CD4-positive, alpha-beta T cell treated with Interleukin-10 for 1 hour (primary cell): ENCODE measurements around the gene DNAH9.

Experiments used
- DNase-seq: peaks from one replicate; pipeline ENCODE4 v3.0.0-alpha.2; 2020

The DNAH9 gene

DNA sequence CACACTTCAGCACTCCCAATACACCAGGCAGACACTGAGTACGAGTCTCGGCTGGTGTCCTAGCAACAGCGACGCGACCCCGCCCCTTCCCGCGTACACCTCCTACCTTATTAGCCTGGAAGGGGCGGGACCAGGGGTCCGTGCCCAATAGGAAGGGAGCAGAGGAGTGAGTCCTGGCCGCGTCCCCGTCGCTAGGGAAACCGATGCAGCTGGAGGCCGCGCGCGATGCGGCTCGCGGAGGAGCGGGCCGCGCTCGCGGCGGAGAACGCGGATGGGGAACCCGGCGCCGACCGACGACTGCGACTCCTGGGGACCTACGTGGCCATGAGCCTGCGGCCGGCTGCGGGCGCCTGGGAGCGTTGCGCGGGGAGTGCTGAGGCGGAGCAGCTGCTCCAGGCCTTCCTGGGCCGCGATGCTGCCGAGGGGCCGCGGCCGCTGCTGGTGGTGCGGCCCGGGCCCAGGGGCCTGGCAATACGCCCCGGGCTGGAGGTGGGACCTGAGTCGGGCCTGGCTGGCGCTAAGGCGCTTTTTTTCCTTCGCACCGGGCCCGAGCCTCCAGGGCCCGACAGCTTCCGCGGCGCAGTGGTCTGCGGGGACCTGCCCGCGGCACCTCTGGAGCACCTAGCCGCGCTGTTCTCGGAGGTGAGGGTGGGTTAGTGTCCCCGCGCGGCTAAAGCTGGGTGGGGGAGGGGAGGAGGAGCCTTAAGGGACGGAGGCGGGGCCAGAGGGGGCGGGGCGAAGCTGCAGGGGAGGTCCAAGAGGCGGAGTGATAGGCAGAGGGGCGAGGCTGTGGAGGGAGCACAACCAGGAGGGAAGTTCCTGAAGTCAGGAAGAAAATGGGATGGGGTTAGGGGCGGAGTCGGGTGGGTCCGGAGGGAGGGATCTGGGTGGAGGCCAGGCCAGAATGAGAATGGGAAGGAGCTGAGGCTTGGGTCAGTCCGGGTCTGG, at the start of gene DNAH9:
TSS of gene DNAH9 (plus strand) at position 197 of the 948 bp plus-strand sequence. CDS start at position 226, 29 bp downstream.
- DNase-seq, result peak; percentile 1

- DNase-seq, result no peak
Measured at GRCh38 chr17:11550431-11550830, 47.8 kb upstream of the DNAH9 start.

DNA sequence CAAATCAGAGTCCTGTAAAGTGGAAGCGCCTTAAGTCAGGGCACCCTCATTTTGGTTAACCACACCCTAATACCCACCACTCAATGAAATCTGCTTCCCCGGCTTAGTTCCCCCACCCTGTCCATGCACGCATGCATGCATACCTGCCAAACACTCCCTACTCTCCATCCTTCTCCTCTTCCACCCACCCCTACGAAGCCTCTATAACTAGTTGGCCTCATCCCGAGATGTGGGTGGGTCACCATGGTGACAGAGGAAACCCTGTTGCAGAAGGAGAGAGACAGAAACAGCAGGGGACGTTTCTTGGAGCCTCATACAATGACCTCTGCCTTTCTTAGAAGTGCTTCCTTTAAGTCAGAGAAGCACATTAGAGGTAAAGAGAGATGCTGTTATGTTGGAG, 46.8 kb upstream of the DNAH9 start:
- no peak for DNase-seq

- DNase-seq, result no peak
Measured at GRCh38 chr17:11553135-11553534, 45.1 kb upstream of the DNAH9 start.

DNA sequence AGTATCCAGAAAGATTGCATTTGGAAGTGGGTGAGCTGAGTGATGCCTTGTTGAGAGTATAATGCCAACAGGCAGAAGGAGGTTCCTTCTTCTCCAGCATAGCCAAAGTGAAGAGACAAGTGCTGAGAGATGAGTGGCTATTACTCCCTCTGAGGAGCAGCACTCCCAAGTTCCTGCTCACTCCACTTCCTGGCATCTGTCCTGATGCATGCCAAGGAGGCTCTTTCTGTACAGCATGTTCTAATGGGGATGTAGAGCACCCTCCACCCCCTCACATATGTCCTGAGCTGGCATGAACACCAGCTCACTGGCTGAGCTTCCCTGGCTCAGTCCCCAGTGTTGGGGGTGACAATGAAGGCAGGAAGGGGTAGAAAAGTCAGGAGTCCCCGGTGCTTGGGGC, 44.2 kb upstream of the DNAH9 start:
- DNase-seq, result no peak

DNA sequence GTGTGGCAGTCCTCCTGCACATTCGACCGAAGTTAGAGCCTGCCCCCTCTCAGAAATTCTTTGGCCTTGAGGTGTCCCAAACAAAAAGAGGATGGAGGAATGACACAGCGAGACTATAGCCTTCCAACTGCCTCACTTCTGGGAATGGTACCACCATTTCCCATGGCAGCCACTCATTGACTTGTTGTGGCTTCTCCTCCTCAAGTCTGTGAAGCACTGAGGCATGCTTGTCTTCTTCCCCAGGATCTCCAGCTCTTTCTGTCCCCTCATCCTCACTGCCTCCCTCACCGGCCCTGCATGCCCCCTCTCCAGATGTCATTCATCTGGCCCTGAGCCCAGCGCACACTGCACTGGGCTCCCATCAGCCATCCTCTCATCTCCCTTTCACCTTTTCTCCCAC, 43.7 kb upstream of the DNAH9 start:
- no peak for DNase-seq

DNA sequence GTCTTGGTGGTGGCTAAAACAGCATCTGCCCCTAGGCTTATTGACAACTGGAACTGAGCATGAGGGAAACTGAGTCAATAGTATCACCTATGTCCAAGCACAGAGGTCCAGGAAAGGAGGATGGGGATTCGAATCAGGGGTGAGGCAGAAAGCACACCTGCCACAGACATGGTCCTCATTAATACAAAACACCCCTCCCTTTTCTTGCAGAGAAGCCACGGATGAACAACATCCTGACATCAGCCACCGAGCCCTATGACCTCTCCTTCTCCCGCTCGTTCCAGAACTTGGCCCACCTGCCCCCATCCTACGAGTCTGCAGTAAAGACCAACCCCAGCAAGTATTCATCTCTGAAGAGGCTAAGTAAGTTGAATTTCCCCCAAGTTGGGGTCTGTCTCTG, 42.7 kb upstream of the DNAH9 start:
- no peak for DNase-seq

DNA sequence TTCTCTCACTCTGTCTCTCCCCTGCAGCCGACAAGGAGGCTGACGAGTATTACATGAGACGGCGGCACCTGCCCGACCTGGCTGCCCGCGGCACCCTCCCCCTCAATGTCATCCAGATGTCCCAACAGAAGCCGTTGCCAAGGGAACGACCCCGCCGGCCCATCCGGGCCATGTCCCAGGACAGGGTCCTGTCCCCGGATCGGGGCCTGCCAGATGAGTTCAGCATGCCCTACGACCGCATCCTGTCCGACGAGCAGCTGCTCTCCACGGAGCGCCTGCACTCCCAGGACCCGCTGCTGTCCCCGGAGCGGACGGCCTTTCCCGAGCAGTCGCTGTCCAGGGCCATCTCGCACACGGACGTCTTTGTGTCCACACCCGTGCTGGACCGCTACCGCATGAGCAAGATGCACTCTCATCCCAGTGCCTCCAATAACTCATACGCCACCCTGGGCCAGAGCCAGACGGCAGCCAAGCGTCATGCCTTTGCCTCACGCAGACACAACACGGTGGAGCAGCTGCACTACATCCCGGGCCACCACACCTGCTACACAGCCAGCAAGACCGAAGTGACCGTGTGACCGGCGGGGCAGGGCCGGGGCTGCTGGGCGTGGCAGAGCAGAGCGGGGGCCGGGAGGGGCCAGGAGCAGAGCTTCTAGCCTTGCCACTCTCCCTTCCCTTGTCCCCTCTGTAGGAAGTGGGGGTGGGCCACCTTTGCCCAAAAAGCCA, 40.4 kb upstream of the DNAH9 start:
- no peak for DNase-seq

GRCh38 chr17:11558681-11559234, 39.5 kb upstream of the DNAH9 start:
- DNase-seq, result no peak

- no peak for DNase-seq
Measured at GRCh38 chr17:11559601-11560000, 38.7 kb upstream of the DNAH9 start.

DNA sequence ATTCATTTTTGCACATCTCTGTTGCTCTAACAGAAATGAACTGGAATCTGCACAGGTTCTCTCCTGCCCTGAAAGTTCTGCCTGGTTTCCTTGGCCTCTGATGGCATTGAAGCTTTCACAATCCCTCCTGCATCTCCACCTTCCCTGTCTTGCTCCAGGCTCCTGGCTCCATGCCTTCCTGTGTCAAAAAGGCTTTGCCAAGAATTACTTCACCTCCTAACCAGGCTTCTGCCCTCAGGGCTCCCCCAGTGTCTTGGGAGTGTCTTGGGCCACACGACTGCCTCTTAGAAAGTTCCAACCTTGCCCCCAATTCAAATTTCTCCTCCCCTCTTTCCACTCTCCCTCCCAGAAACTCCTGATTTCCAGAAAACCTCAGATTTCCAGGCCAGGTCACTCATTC, 37.0 kb upstream of the DNAH9 start:
- no peak for DNase-seq

DNA sequence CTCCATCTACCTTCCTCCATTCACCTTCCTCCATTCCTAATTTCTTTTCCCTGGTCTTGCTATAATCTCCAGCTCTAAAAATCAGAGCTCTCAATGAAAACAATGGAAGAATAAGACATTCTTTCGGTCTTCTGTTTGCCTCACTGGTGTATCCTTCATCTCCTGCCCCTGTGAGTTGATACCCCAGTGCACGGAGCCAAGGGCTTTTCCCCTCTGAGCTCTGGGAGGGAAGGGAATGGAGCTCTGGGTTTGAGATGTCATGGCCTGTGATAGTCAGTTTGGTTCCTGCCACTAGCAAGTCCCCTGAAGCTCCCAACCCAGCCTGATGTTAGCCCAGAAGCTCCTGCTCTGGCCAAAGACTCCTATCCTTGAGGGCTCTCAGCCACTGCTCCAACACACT, 36.6 kb upstream of the DNAH9 start:
- no peak for DNase-seq

DNA sequence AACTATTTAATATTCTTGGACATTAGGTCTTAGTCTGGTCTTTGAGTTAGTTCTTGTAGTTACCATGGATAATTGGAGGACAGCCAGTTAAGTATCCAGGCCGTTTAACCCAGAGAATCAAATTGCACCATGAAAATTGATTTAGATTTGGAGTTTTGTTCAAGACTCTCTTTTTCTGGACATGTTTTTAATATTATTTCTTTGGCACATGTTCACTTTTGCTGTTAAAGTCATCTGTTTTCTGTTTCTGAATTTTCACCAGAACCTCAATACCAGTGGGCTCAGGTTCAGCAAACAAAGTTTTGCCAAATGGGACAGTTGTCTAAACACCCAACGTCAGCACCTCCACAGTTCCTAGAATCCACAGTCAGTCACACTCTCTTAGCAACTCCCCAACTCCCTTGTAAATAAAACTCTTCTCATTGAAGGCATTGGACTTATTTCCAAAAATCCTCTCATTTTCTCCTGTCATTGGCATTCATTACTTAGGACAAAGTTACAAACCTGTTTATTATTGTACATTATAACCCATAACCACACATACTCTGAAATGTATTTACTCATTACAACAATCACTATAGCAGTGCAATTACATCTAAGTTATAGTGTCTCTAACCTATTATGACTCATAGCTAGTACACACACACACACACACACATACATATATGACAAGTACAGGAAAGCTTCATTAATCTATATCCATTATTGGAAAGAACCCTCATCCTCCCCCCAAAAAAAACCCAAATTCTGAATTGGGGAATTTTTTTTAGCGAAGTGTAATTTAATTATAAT, 33.5 kb upstream of the DNAH9 start:
- DNase-seq, result no peak

DNA sequence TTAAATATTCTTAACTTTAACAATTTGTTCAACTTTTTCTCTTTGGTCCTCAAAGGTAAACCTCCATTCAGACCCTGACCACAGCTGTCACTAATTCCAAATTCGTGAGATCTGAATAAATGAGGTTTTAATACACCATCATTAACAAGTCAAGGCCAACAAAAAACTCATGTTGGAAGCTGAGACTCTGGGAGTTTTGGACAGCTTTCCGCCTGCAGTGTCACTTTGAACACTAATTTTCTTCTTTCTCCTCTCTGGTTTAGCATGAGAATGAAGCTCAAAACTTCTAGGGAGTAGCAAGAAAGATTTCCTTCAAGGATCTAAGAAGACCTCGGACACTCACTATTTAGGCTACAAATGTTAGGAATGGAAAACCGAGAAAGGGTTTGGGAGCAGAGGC, 32.7 kb upstream of the DNAH9 start:
- DNase-seq, result no peak

DNA sequence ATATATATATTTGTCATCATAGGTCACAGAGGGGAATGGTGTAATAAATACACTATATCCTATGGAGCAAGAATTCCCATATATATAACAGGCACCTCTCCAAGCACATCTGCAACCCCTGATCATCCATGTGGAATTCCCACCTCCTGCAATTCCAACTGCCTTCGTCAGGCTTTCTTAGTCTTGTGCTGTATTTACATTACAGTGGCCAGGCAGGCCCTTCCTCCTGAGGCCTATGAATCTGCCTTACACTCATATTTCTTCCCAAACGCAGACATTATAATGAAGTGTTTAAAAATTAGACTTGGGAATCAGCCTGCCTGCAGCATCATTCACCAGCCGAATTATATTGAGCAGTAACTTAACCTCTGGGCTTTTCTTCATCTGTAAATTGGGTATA, 19.3 kb upstream of the DNAH9 start:
- no peak for DNase-seq

GRCh38 chr17:11580677-11581076, 17.6 kb upstream of the DNAH9 start:
- no peak for DNase-seq

GRCh38 chr17:11582217-11582616, 16.1 kb upstream of the DNAH9 start:
- DNase-seq, result no peak

GRCh38 chr17:11583306-11583992, 14.8 kb upstream of the DNAH9 start:
- DNase-seq, result no peak

DNA sequence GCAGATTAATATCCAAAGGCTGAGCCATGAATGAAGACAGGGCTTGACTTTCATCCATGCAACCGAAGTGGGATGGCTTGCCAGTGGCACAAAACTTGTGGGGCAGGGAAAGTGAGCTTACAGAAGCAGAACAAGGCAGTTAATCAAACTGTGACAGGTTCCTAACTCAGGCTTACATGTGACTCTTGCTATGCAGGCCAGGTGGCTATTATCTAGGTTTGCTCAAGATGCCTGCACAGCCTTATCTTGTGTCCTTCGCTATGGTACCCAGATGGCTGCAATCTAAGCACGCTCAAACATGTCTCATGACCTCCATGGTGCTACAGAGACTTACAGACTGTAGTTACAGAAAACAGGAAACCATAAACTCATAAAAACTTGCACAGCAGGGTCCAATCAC, 8.6 kb upstream of the DNAH9 start:
- no peak for DNase-seq

DNA sequence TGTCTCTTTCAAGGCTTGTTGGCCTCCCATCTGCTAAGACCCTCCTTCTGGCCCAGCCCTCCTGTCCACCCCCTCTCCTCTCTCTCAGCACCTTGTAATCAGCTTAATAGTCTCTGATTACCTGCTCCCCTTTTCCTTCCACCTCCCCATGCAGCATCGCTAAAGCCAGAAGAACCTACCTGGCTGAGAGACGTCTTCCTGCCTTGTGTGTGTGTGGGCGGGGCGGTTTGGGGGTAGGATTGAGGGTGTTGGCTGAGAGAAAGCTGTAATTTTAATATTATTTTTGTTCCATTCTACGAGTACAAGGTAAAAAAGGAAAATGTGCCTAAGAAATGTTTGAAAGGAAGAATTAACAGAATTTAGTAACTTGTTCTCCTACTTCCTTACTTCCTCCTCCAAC, 3.4 kb downstream of the DNAH9 start:
- DNase-seq, result no peak

DNA sequence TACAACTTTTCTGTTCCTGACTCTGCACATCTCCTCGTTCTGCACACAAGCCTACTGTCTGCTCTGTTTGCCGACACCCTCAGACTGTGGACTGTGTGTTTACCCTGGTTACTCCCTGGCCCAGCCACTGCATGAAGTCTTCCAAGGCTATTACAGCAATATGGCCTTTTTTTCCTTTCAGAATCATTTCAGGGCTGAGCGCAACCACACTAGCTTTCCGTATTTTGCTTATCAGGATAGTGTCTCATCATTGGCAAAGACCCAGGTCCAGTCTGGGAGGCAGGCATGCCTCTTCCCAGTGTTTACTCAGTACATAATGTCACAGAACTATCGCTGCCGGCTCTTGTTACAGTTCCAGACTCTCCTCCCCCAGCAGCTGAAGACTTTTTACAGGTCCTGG, 10.1 kb downstream of the DNAH9 start:
- DNase-seq, result no peak

DNA sequence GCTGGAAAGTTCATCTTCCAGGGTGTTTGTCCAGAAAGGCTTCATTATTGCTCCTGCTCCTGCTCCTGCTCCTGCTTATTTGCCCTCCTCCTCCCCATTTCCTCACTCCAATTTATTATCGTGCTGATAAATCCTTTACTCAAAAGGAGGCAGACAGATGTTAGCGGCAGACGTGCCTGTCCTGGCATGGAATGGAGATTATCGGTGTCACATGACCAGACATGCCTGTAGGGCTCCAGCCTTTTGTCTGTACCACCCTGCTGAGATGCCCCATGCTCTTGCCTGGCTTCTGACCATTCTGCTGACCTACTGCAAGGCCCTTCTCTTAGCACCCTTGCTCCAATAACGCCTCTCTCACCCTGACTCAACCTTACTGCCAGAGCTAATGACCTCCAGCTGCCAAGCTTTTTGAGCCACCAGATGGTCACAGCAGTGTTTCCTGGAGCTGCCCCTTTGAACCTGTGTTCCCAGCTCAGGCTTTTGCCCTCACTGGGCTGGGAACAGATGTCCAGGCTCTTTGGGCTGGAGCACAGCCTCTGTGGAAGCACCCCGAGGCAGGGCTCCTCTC, 12.8 kb downstream of the DNAH9 start:
- no peak for DNase-seq
